GM19193 (cell line): ENCODE data around the gene PTRHD1.

Experiments
- POLR2A ChIP-seq: IDR thresholded peaks from 4 replicates; pipeline ENCODE4 v1.6.1; 2011; ENCODE audit not compliant: insufficient read depth, insufficient read length; ENCODE audit errors: extremely low read depth

The PTRHD1 gene

GRCh38 chr2:24832931-24833701 is 39.9 kb upstream of the PTRHD1 start:
- no peak for TF ChIP-seq POLR2A

- no peak for TF ChIP-seq POLR2A
These were observed 39.3 kb upstream of the PTRHD1 start for GRCh38 chr2:24832521-24832920.

GRCh38 chr2:24832073-24832461 is 38.9 kb upstream of the PTRHD1 start:
- TF ChIP-seq POLR2A: no peak

GRCh38 chr2:24831221-24832072 is 38.3 kb upstream of the PTRHD1 start:
- no peak for TF ChIP-seq POLR2A

- TF ChIP-seq POLR2A: no peak
These were observed 37.6 kb upstream of the PTRHD1 start for GRCh38 chr2:24830786-24831185.

GRCh38 chr2:24830351-24830750 is 37.2 kb upstream of the PTRHD1 start:
- no peak for TF ChIP-seq POLR2A

- TF ChIP-seq POLR2A: no peak
These were observed 35.2 kb upstream of the PTRHD1 start for GRCh38 chr2:24828238-24828996.

- TF ChIP-seq POLR2A: peak; percentile 32
These were observed 34.4 kb upstream of the PTRHD1 start for GRCh38 chr2:24827321-24828237.

- TF ChIP-seq POLR2A: no peak
These were observed 33.6 kb upstream of the PTRHD1 start for GRCh38 chr2:24826773-24827145.

GRCh38 chr2:24825883-24826772 is 32.9 kb upstream of the PTRHD1 start:
- peak; percentile 24 for TF ChIP-seq POLR2A

GRCh38 chr2:24824966-24825882 is 32.0 kb upstream of the PTRHD1 start:
- no peak for TF ChIP-seq POLR2A

- no peak for TF ChIP-seq POLR2A
These were observed 30.9 kb upstream of the PTRHD1 start for GRCh38 chr2:24824071-24824588.

- no peak for TF ChIP-seq POLR2A
These were observed 29.0 kb upstream of the PTRHD1 start for GRCh38 chr2:24822049-24822706.
